Keratinocyte (primary cell): Measurements from ENCODE around the gene KRT78.

ENCODE experiments used
- EZH2 ChIP-seq: IDR thresholded peaks from one replicate; pipeline ENCODE4 v1.6.1; 2012; ENCODE audit warnings: inconsistent platforms, mild to moderate bottlenecking, low read length, moderate library complexity
- TF ChIP-seq, protein P1 (sequence below), 3 experiments: IDR thresholded peaks in 1 of 3; conservative IDR thresholded peaks in 1 of 3; optimal IDR thresholded peaks in 1 of 3; 2 replicates in 2 of 3; 3 replicates in 1 of 3; pipeline versions ENCODE3 to v1.5.1; 2011; ENCODE audit warnings: low read length in 3 of 3, mild to moderate bottlenecking in 3 of 3, moderate library complexity in 2 of 3, control low read depth in 1 of 3, inconsistent platforms in 1 of 3; ENCODE audit not compliant: insufficient read depth in 2 of 3; ENCODE audit errors: extremely low read depth in 1 of 3

DNA sequence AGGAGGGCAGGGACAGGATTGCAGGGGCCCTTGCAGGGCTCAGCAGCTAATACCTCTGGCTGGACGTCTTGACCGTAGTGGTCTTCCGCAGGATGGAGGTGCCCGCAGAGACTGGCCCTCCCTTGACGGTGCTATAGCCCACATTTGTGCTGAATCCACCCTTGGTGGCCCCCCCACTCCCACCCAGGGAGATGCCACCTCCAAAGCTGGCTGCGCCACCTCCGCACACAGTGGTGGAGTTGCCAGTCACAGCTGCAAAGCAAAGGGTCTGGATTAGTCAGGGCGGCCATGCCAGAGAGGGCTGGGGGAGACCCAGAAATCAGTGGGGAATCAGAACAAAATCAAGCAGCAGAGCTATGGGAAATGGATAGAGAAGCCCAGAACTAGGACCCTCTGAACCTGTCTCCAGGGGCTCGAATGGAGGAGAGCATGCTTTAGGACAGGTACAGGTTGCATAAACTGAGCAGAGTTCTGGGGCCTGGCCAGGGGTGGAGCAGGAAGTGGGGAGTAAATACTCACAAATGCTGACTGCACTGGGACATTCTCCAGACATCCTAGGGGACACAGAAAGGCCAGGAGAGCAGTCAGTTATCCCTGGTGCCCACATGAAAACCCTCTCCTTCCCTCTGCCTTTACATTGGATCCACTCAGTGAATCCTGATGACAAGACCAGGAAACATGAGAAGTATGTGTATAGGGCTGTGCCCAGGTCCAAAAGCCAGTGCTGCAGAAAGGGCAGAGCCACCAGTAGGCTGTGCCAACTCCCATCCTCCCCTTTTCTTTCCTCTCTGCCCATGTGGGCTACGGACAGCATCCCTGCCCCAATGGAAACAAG, 26.8 kb downstream of the KRT78 start:
- TF ChIP-seq EZH2: no peak
- TF ChIP-seq, protein P1, sequence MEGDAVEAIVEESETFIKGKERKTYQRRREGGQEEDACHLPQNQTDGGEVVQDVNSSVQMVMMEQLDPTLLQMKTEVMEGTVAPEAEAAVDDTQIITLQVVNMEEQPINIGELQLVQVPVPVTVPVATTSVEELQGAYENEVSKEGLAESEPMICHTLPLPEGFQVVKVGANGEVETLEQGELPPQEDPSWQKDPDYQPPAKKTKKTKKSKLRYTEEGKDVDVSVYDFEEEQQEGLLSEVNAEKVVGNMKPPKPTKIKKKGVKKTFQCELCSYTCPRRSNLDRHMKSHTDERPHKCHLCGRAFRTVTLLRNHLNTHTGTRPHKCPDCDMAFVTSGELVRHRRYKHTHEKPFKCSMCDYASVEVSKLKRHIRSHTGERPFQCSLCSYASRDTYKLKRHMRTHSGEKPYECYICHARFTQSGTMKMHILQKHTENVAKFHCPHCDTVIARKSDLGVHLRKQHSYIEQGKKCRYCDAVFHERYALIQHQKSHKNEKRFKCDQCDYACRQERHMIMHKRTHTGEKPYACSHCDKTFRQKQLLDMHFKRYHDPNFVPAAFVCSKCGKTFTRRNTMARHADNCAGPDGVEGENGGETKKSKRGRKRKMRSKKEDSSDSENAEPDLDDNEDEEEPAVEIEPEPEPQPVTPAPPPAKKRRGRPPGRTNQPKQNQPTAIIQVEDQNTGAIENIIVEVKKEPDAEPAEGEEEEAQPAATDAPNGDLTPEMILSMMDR (optimal IDR thresholded peaks at IDR 0.05 in 1 of 3, IDR thresholded peaks at IDR 0.05 in 1 of 3, conservative IDR thresholded peaks at IDR 0.05 in 1 of 3; ENCODE audit: extremely low read depth in 1 of 3, insufficient read depth in 2 of 3, low read length in 3 of 3): no peak
